GM18861 (cell line): ENCODE data around the gene PLXNA4.

Experiments
- ATAC-seq: cut with Tn5 transposase; IDR thresholded peaks from one replicate; pipeline ENCODE4 v1.9.1; 2021; ENCODE audit not compliant: unreplicated experiment

The PLXNA4 gene

GRCh38 chr7:132105096-132105495 lies 471.2 kb downstream of the PLXNA4 start:
- no peak for ATAC-seq

DNA sequence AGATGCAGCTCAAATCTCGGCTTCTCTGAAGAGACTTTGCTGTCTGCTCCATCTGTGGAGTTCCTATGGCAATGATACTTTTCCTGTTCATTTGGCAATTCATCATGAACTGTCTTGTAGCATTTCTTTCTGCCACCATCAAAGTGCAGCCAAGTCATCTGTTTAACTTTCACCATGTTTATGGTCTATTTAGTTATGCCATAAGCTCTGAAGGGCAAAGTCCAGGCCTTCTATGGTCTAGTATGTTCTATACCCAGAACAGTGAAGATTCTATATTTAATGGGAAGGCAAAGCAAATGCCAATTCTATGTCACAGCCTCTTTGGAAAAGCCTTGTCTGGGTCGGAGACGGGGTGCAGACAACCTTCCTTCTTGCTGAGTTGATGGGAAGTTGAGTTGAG lies 472.6 kb downstream of the PLXNA4 start:
- no peak for ATAC-seq

DNA sequence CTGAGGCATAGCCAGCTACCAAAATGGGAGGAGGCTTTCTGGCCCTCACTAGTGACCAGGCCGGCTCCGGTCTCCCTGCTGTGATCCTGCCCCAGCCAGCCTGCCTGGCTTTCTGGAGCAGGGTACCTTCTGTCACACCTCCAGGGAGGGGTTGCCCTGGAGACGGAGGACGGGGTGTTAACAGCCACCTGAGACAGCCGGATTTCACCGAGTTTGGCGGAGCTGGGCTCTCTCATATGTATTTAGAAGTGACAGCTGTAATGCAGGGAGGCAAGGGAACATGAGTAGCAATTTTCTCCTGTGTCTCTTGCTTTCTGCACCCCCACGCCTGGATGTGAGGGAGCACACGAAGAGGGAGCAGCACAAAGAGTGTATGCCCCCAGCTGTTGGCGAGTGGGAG lies 473.3 kb downstream of the PLXNA4 start:
- no peak for ATAC-seq

DNA sequence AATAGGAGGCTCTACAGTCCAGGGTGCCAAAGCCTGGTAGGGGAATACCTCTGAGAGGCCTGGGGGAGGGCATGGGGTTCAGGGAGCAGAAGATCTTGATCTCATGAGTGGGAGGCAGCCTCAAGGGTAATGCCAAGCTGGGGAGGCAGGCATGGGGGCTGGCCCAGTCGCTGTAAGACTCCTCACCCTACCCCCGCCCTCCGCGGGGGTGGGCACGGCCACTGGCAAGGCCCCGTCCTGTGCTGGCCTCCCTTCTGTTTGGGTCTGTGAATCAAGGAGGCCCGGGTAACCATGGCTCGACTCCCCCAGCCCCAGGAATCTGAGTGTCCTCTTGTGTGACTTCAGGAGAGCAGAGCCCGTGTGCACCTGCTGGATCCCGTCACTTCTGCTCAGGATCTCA lies 473.9 kb downstream of the PLXNA4 start:
- no peak for ATAC-seq

DNA sequence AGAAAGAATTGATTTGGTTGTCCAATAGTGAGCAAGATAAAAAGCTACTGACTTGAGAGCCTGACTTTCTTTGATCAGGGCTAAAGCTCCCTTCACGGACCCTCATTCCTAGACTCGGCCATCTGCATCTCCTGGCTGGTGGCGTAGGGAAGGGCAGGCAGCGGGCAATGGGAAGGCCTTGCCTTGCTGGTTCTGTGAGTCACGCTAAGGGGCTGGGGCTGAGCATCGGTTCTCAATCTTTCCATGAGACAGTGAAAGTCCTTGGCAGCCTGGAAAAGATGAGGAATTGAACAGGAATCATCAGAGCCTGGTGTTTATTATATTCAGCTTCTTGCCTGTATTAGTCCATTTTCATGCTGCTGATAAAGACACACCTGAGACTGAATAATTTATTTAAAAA lies 475.3 kb downstream of the PLXNA4 start:
- ATAC-seq = no peak

DNA sequence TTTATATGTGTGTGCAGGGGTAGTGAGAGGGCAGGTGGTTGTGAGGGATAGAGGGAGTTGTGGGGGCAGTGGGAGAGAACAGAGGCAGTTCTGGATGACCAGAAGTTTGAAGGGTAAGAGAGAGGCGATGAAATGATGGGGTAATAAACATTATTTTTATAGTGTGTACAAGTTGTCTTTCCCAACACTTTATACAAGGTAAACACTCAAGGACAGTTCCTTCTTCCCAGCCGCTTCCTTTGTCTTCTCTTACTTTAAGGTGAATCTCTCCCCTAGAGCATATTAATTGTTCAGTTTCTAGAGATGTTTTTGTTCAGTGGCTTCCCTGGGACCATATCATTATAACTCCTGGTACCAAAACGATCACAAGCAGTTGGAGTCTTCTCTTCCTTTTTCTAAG lies 475.8 kb downstream of the PLXNA4 start:
- ATAC-seq = no peak

- no peak for ATAC-seq
Observed at GRCh38 chr7:132099163-132099562, 477.1 kb downstream of the PLXNA4 start.

GRCh38 chr7:132098327-132098726 lies 477.9 kb downstream of the PLXNA4 start:
- ATAC-seq = no peak

DNA sequence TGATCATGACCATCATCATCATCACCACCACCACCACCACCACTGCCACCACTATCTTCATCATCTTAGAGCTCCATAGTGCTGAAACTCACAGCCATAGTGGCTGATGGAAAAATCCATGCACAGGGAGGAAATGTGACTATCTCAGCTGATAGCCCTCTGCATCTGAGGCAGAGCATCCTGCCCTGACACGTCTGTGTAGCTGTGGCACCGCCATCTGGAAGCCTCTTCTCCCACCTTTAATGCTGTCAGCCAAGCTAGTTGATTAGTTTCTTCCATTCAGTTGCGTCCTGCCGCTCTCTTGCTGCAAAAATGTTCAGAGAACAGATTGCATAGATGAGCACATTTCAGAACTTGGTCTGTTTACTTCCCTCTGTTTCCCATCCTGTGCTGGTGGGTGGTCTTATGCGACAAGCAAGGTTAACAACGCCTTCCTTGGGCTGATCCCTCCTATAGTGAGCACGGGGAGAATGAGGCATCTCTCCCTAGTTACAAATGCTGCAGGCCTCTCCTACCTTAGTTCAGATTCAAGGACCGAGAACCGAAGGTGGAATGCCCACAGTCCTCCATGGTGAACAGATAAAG lies 478.6 kb downstream of the PLXNA4 start:
- no peak for ATAC-seq

- no peak for ATAC-seq
Observed at GRCh38 chr7:132095111-132095765, 481.0 kb downstream of the PLXNA4 start.

- no peak for ATAC-seq
Observed at GRCh38 chr7:132092106-132092505, 484.2 kb downstream of the PLXNA4 start.

DNA sequence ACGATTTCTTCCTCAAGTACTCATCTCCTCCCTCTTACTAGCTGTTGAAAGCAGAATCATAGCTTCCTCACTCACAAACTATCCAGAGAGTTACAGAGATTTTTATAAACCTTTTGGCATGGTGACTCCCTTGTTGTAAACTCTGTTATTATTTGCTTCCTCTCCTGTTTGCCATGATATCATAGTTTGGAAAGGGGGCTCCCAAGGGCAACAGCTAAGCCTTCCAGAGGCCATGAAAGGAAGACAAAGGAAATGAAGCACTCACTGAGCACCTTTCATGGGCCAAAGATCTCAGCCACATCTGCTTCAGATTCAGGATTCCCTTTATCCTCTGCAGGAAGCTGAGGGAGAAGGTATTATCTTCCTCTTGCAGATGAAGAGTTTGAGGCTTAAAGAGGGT lies 484.6 kb downstream of the PLXNA4 start:
- ATAC-seq = no peak

DNA sequence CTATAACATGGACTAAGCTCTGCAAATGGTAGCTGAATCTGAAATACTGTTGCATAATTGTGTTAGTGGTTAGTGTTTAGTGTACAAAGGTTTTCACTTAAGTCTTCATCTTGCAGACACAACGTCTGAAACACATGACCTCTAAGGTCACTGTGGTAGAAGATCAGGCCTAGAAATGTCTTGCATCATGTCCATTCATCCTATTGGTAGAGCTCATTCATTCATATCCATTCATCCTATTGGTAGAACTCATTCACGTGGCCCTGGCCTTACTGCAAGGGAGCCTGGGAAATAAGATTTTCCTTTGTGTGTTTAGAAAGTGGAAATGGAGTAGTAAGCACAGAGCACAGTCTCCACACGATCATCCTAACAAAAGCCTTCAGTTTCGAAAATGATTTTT lies 485.8 kb downstream of the PLXNA4 start:
- no peak for ATAC-seq

DNA sequence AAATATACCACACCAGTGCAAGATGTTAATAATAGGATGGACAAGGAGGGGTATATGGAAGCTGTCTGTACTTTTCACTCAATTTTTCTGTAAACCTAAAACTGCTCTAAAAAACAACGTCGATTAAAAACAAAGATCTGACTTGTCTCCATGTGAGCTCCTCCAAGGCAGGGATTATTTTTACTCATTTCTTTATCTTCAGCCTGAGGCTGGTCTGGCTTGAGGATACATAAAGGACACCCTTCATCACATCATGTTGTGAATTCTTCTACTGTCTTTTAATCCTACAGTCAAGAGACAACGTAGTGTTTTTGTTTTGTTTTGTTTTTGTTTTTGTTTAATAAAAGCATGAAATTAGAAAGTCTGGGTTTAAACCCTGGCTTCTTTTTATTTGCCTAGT lies 486.9 kb downstream of the PLXNA4 start:
- ATAC-seq = no peak

DNA sequence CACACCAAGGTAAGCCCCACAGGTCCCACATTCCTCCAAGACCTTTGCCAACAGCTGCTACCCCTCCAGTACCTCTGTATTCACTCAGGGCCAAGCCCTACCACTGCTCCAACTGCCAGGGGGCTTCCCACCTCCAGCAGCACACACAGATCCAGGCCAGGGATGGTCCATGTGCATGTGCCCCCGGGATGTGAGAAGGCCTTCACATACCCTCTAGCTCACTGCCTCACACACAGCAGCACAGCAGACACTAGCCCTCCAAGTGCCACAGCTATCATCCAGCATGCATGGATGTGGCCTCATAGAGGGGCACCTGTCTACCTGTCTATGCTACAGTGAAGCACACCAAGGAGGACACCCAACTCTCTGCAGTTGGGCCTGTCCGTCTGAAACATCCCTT lies 488.8 kb downstream of the PLXNA4 start:
- no peak for ATAC-seq

GRCh38 chr7:132084776-132085388 lies 491.4 kb downstream of the PLXNA4 start:
- no peak for ATAC-seq

DNA sequence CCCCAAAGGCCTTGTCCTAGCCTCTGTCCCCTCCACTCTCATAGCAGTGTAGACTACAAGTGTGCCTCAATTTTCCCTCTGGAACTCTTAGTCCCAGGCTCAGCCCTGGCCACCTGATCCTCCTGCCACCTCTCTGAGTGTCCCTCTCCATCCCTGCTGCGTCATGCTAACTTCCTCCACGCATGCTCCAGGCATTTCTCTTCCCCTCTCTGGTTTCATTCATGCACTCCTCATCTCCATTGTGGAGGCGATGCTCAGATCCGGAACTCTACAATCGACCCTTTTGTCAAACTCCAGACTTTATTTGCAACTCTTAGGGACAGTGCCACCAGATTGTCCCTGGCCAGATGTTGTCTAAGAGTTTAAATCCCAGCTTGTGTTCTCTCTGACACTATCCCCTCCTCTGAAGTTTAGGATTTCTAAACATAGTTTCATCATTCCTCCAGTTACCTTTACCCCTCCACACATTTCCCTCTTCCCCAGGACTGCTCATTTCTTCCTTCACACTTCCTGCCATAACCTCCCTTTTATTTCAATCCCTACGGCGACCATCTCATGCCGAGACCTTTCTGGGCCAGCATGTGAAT lies 492.6 kb downstream of the PLXNA4 start:
- ATAC-seq = no peak

DNA sequence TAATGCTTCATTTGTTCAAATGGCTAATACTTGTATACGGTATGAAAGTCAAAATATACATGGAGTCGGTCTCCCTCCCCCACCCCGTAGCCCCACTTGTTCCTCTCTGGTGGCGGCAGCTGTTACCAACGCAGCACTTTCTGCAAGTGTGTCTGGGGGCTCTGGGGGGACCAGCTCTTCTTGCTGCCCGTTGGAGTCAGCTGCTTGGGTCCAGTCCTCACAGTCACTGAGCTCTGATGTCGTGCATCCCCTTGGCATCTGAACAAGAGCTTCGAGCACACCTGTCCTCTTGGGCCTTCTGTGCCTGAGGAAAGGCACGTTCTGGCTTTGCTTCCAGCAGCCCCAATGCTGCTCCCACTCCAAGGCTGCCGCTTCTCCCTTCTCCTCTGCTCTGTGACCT lies 493.1 kb downstream of the PLXNA4 start:
- no peak for ATAC-seq

GRCh38 chr7:132082394-132082793 lies 493.9 kb downstream of the PLXNA4 start:
- ATAC-seq = no peak

GRCh38 chr7:132081686-132082085 lies 494.6 kb downstream of the PLXNA4 start:
- no peak for ATAC-seq

- no peak for ATAC-seq
Observed at GRCh38 chr7:132080967-132081668, 495.2 kb downstream of the PLXNA4 start.

- ATAC-seq = no peak
Observed at GRCh38 chr7:132080467-132080866, 495.8 kb downstream of the PLXNA4 start.
